ENCODE results near the gene SLC22A5. TPM values are rescaled to one million over a fixed set of nuclear protein-coding genes. Genes with fewer than 3 reads are reported as not detected.

SLC22A5 gene
- total RNA-seq (28.3 TPM), polyA plus RNA-seq (ENCODE audit: insufficient read depth, low read depth, low replicate concordance) (36.3 TPM)
- long read RNA-seq, donor 1, partial matches to known transcripts = 0 of 4 reads
- long read RNA-seq, donor 1, other reads (novel, unspliced or antisense) = 0 of 4 reads
- long read RNA-seq, donor 2, partial matches to known transcripts = 0 of 1 reads
- long read RNA-seq, donor 2, other reads (novel, unspliced or antisense) = 0 of 1 reads
- long read RNA-seq, donor 3, transcript SLC22A5-201 (10 exons, 3,237 nt) = major isoform, 8 of 13 reads
- long read RNA-seq, donor 3, partial matches to known transcripts = 5 of 13 reads
- long read RNA-seq, donor 3, other reads (novel, unspliced or antisense) = 0 of 13 reads
- long read RNA-seq, donor 4, transcript SLC22A5-201 (10 exons, 3,237 nt) = major isoform, 7 of 7 reads
- long read RNA-seq, donor 4, partial matches to known transcripts = 0 of 7 reads
- long read RNA-seq, donor 4, other reads (novel, unspliced or antisense) = 0 of 7 reads
- long read RNA-seq, donor 5, partial matches to known transcripts = 0 of 2 reads
- long read RNA-seq, donor 5, other reads (novel, unspliced or antisense) = 0 of 2 reads
- long read RNA-seq, donor 6, partial matches to known transcripts = 0 of 1 reads
- long read RNA-seq, donor 6, other reads (novel, unspliced or antisense) = 0 of 1 reads
- long read RNA-seq, donor 7, transcript SLC22A5-201 (10 exons, 3,237 nt) = major isoform, 13 of 29 reads
- long read RNA-seq, donor 7, partial matches to known transcripts = 1 of 29 reads
- long read RNA-seq, donor 7, other reads (novel, unspliced or antisense) = 15 of 29 reads
- long read RNA-seq, donor 8, transcript SLC22A5-201 (10 exons, 3,237 nt) = major isoform, 6 of 8 reads
- long read RNA-seq, donor 8, partial matches to known transcripts = 0 of 8 reads
- long read RNA-seq, donor 8, other reads (novel, unspliced or antisense) = 0 of 8 reads
- long read RNA-seq, donor 9, partial matches to known transcripts = 6 of 10 reads
- long read RNA-seq, donor 9, other reads (novel, unspliced or antisense) = 0 of 10 reads
- long read RNA-seq, donor 10, partial matches to known transcripts = 5 of 7 reads
- long read RNA-seq, donor 10, other reads (novel, unspliced or antisense) = 0 of 7 reads

DNA sequence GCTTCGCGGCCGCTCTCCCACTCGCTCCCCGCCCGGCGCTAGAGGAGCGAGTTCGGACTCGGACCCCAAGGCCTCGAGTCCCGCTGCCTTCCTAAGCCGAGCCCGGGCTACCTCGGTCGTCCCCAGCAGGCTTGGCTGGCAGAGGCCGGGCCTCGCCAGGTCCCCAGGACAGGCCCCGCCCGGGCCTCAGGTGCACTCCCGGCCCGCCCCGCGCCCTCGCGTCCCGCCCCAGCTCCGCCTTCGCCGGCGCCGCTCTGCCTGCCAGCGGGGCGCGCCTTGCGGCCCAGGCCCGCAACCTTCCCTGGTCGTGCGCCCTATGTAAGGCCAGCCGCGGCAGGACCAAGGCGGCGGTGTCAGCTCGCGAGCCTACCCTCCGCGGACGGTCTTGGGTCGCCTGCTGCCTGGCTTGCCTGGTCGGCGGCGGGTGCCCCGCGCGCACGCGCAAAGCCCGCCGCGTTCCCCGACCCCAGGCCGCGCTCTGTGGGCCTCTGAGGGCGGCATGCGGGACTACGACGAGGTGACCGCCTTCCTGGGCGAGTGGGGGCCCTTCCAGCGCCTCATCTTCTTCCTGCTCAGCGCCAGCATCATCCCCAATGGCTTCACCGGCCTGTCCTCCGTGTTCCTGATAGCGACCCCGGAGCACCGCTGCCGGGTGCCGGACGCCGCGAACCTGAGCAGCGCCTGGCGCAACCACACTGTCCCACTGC, at the start of gene SLC22A5:
SLC22A5 (plus strand) TSS at position 237 of the 707 bp plus-strand sequence; CDS start at position 500, 263 bp downstream.
- intact Hi-C loops (cut with DNase I) = no loop called here
- TF ChIP-seq, protein P1, sequence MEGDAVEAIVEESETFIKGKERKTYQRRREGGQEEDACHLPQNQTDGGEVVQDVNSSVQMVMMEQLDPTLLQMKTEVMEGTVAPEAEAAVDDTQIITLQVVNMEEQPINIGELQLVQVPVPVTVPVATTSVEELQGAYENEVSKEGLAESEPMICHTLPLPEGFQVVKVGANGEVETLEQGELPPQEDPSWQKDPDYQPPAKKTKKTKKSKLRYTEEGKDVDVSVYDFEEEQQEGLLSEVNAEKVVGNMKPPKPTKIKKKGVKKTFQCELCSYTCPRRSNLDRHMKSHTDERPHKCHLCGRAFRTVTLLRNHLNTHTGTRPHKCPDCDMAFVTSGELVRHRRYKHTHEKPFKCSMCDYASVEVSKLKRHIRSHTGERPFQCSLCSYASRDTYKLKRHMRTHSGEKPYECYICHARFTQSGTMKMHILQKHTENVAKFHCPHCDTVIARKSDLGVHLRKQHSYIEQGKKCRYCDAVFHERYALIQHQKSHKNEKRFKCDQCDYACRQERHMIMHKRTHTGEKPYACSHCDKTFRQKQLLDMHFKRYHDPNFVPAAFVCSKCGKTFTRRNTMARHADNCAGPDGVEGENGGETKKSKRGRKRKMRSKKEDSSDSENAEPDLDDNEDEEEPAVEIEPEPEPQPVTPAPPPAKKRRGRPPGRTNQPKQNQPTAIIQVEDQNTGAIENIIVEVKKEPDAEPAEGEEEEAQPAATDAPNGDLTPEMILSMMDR (IDR thresholded peaks at IDR 0.05; ENCODE audit: borderline replicate concordance, extremely low read depth, insufficient read depth) = no peak
- Histone ChIP-seq H3K27me3 (ENCODE audit: control insufficient read depth, insufficient read depth, low read length) (no peaks in the 10 kb centered on the region), H3K4me1 (ENCODE audit: control insufficient read depth in 2 of 3, insufficient read depth in 2 of 3, low read depth in 1 of 3, low read length in 3 of 3) (peaks cover 0 to 17% (median 11%) of the 10 kb centered on the region in 3 donors), H3K9ac (ENCODE audit: low read length in 3 of 3) (peak within 1 kb of the TSS; percentile 58 to 95 (median 94)), H3K9me3 (ENCODE audit: control insufficient read depth in 2 of 3, insufficient read depth in 1 of 3, low read length in 3 of 3) (no peaks in the 10 kb centered on the region), H3K27ac (ENCODE audit: low read depth in 2 of 2, low read length in 2 of 2) (peak within 1 kb of the TSS; percentile 93 to 96), H3K36me3 (ENCODE audit: control insufficient read depth in 2 of 3, insufficient read depth in 3 of 3, low read length in 3 of 3) (no peaks in the 10 kb centered on the region), H3K4me3 (ENCODE audit: low read length in 3 of 3) (peak within 1 kb of the TSS; percentile 69 to 96 (median 72))
- FAIRE-seq (no peak), DNase-seq (peak; percentile 80 to 91 (median 87))

DNA sequence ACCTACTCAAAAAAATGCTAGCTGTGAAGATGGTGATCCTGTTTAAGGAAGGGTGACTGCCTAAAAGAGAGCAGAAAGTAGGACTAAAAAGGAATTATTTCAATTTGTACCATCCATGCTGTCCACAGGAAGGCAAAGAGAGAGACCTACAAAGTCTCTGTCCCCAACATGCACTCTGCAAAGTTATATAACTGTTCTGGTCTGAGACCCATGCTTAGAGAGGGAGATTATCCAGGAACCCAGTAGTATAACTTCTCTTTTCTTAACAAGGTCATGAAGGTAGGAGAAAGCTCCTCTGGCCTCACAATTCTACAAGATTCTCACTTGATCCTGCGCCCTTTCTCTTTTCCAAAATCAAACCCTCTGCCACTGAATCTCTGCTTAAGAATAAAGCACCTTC, 49.5 kb upstream of the SLC22A5 start:
- no peaks in the 10 kb centered on the region for H3K9me3 ChIP-seq (ENCODE audit: control insufficient read depth in 2 of 3, insufficient read depth in 1 of 3, low read length in 3 of 3)
- peaks cover 0 to 6% (median 0%) of the 10 kb centered on the region in 3 donors for H3K36me3 ChIP-seq (ENCODE audit: control insufficient read depth in 2 of 3, insufficient read depth in 3 of 3, low read length in 3 of 3)
- H3K4me3 ChIP-seq (ENCODE audit: low read length in 3 of 3) = no peak overlapping the region
- no peak overlapping the region for H3K27ac ChIP-seq (ENCODE audit: low read depth in 2 of 2, low read length in 2 of 2)
- no peaks in the 10 kb centered on the region for H3K27me3 ChIP-seq (ENCODE audit: control insufficient read depth, insufficient read depth, low read length)
- TF ChIP-seq, protein P1 (IDR thresholded peaks at IDR 0.05; ENCODE audit: borderline replicate concordance, extremely low read depth, insufficient read depth) = no peak
- no peak for DNase-seq
- H3K9ac ChIP-seq (ENCODE audit: low read length in 3 of 3) = no peak overlapping the region
- intact Hi-C loops (cut with DNase I) = no loop called here
- peaks cover 0 to 5% (median 3%) of the 10 kb centered on the region in 3 donors for H3K4me1 ChIP-seq (ENCODE audit: control insufficient read depth in 2 of 3, insufficient read depth in 2 of 3, low read depth in 1 of 3, low read length in 3 of 3)
- no peak for FAIRE-seq

DNA sequence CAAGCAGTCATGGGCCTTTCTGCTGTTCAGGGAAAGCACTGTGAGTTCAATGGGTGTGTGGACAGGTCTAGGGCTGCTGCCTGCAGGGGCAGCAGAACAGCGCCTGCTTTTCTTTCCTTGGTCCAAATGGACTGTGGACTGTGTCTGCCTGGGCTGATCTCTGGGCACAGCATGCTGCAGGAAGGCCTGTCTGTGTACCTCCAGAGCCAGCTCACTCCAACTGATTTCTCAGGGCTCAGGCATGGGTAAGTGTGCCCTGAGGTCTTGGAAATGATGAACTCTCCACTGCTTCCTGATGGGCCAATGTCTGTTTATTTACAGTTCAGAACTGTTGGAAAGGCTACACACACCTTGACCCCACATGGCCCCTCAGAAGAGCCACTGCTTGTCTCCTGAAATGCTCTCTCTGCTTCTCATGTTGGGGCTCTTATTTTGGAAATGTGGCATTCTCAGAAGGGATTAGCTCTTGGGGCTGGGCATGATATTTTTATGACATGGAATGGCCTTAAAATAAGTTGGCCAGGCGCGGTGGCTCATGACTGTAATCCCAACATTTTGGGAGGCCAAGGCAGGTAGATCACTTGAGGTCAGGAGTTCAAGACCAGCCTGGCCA, 48.3 kb upstream of the SLC22A5 start:
- FAIRE-seq = no peak
- peak overlapping the region in 1 of 2 donors; percentile 29 for H3K27ac ChIP-seq (ENCODE audit: low read depth in 2 of 2, low read length in 2 of 2)

More for the DNA sequence above, 48.3 kb upstream of the SLC22A5 start:
- Histone ChIP-seq H3K4me3 (ENCODE audit: low read length in 3 of 3) (no peak overlapping the region), H3K36me3 (ENCODE audit: control insufficient read depth in 2 of 3, insufficient read depth in 3 of 3, low read length in 3 of 3) (peaks cover 0 to 6% (median 0%) of the 10 kb centered on the region in 3 donors), H3K9ac (ENCODE audit: low read length in 3 of 3) (no peak overlapping the region), H3K9me3 (ENCODE audit: control insufficient read depth in 2 of 3, insufficient read depth in 1 of 3, low read length in 3 of 3) (no peaks in the 10 kb centered on the region), H3K27me3 (ENCODE audit: control insufficient read depth, insufficient read depth, low read length) (no peaks in the 10 kb centered on the region), H3K4me1 (ENCODE audit: control insufficient read depth in 2 of 3, insufficient read depth in 2 of 3, low read depth in 1 of 3, low read length in 3 of 3) (peaks cover 0 to 5% (median 3%) of the 10 kb centered on the region in 3 donors)
- DNase-seq = no peak
- intact Hi-C loops (cut with DNase I) = no loop called here
- TF ChIP-seq, protein P1 (IDR thresholded peaks at IDR 0.05; ENCODE audit: borderline replicate concordance, extremely low read depth, insufficient read depth) = peak; percentile 23

Data from kidney (tissue), 22 donors.